Right lung (tissue), 10 donors: ENCODE results near the gene SELL. TPM values are rescaled to one million over a fixed set of nuclear protein-coding genes. Genes with fewer than 3 reads are reported as not detected.
"Not testable (repeated sequence)": the region's sequence is repeated elsewhere in the genome, so short reads cannot be mapped to it uniquely, and the experiment has no call there.

Experiments
- DNase-seq, 2 donors: peaks; one replicate each; pipeline ENCODE4 v3.0.0-alpha.2; 2013
- long read RNA-seq, 8 donors: transcript quantifications; one replicate each; lab custom pipeline, GENCODE V29; 2026
- polyA plus RNA-seq, 5 donors: library from polyadenylated mRNA; unstranded; fragments of 120-200 nt; gene quantifications; one replicate each; pipeline versions ENCODE4 v1.2.1 to v1.2.3, GENCODE V29; 2013; ENCODE audit warnings: inconsistent platforms in 1 of 5, low replicate concordance in 1 of 5; ENCODE audit not compliant: insufficient read length in 5 of 5, insufficient read depth in 1 of 5

SELL gene
- 1 to 10 TPM; 3.1 to 5.2 (median 3.3) TPM for polyA plus RNA-seq
- long read RNA-seq, donor 1, partial matches to known transcripts = 0 of 1 reads
- long read RNA-seq, donor 1, other reads (novel, unspliced or antisense) = 0 of 1 reads
- long read RNA-seq, donor 2, partial matches to known transcripts = 0 of 2 reads
- long read RNA-seq, donor 2, other reads (novel, unspliced or antisense) = 0 of 2 reads
- long read RNA-seq, donor 3 = 0 reads
- long read RNA-seq, donor 4 = 0 reads
- long read RNA-seq, donor 5 = 0 reads
- long read RNA-seq, donor 6, partial matches to known transcripts = 0 of 1 reads
- long read RNA-seq, donor 6, other reads (novel, unspliced or antisense) = 0 of 1 reads
- long read RNA-seq, donor 7 = 0 reads
- long read RNA-seq, donor 8 = 0 reads

DNA sequence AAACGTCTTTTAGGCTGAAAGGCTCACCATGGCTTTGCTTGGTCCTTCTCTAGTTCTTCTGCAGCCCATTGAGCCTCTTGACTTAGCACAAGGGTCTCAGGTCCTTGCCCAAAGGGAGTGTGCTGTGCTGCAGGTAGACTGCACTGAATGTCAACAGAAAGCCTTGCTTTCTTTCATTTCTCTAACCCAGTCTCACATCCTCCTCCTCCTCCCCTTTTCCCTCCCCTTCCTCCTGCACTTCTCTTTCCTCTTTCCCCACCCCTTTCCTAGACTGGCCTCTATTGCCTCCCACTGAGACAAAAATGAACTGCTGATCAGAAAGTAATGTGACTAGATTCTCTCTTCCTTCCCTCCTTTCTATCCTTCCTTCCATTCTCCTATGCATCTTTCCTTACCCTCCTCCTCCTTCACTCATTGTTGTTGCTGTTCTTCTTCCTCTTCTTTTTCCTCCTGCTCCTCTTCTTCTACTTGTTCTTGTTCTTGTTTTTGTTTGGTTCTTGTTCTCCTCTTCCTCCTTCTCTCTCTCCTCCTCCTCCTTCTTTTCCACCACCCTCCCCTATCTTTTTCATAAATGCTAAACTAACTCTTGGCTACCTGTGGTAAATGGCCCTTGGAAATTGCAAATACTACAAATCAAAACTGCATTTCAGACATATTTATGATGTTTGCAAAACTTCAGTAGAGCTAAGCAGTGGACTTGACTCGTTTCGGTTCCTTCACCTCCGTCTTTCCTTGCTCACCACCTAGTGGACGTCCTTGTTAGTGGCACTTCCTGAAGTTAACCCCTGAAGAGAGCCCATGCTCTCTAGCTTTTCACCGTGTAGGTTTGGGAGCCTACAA, at the start of gene SELL:
Gene SELL (minus strand): TSS at position 152 of the 840 bp plus-strand sequence. CDS start 122 bp downstream, at position 30.
- peak in 1 of 2 donors; percentile 33 for DNase-seq

DNA sequence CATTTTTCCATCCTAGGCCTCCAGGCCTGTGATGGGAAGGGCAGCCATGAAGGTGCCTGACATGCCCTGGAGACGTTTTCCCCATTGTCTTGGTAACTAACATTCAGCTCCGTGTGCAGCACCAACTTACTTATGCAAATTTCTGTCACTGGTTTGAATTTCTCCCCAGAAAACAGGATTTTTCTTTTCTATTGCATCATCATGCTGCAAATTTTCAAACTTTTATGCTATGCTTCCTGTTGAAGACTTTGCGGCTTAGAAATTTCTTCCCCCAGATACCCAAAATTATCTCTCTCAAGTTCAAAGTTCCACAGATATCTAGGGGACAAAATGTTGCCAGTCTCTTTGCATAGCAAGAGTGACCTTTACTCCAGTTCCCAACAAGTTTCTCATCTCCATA, 47.6 kb upstream of the SELL start:
- DNase-seq = no peak

DNA sequence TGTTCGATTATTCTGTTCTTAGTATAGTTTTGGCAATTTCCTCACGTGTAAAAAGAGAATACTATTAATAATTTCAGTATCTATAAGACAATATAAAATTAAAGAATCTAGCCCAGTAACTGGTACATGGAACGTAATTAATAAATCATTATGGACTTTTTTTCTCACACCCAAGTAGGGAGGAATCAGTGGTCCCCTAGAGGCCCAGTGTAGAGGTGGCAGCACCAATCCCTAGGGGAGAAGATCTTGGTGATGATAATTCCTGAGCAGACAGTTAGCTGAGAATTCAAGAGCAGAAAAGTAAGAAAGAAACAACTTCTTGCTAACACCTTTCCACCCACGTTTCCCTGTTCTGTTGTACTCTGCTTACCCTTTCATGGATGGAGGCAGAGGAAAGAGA, 42.1 kb upstream of the SELL start:
- no peak for DNase-seq

DNA sequence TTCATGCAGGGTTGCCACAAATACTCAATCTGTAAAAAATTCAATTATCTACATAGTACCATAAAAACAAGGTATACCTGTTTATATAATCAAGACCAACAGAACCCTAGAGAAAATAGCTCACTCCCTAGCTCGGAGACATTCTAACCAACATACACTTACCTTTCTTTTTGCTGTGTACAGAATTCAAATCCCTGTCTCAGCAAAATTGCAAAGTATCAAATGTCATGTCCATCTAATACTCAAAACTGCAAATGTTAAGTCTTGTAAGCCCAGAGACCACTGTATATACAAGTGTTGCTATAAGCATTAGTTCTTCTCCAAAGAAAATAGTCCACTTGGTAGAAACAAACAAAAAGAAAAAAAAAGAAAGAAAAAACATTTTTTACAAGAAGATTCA, 38.6 kb upstream of the SELL start:
- no peak for DNase-seq

DNA sequence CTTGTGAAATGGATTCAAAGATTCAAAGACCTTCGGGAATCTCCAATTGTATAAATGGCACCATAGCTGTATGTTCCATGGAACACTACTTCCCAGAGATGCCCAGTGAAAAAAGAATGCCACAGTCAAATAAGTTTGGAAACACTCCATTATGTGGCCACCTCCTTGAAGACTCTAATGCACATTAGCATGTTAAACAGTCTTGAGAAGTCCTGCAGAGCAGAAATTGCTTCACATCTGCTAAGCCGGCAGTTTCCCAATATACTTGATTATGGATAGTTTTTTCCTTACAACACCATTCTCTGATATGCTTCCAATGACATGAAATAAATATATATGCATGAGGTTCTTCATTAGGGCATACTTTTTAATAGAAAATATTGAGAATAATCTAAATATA, 35.1 kb upstream of the SELL start:
- no peak for DNase-seq

DNA sequence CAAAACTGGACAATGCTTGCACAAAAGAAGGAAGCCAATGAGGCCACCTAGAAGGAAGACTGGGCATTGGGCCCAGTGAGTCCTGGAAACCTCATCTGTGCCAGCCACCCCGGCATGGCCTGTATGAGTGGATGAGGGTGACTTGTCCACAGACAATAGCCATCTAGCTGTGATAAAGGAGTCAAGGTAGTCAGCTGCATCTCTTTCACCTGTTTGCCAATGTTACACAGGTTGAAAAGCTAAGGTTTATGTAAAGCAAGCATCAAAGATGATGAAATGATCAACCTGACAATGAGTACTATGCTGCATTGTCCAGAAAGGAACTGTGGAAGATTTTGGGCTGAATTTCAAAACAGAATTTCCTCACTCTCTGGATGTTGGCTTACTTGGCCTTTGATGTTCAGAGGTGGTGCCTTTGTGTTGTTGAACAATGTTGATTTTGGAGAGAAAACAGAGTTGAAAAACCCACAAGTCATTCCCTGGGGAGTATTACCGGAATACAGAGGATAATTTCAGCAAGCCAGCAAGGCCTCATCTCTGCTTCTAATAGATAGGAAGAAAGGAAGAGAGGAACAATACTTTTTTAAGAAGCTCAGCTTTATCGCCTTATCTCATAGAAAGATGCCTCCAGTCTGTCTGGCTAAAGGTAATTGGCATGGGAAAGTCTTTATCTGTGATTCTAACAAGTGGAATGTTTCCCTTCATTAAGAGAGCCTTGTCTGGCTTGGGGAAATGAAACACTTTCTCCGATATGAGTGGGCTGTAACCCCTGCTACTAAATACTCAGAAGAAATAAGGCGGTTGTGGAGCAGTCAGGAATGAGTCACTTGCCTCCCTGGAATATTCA, 33.8 kb upstream of the SELL start:
- DNase-seq = no peak

DNA sequence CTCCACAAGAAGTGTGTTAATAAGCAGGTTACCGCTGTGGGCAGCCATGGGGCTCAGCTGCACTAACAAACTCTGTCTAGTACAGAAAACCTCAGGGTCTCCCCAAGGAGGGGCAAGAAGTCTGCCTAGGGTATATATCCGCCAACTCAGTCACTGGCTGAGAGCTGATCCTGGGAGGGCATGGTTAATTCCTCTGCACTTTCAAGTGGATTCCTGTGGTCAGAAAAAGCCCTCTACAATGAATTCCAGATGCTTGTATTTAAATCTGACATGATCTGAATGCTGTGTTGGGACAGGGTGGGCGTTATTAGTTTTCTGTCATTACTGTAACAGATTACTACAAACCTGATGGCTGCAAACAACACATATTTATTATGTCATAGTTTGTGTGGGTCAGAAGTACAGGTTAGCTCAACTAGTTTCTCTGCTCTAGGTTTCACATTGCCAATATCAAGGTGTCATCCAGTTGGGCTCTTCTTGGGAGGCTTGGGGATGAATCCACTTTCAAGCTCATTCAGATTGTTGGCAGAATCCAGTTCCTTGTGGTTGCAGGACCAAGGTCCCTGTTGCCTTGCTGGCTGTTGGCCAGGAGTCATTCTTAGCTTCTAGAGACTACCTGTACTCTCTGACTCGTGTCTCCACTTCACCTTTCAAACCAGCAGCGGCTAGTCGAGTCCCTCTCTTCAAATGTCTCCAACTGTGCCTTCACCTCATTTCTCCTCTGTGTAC, 30.4 kb upstream of the SELL start:
- no peak for DNase-seq

DNA sequence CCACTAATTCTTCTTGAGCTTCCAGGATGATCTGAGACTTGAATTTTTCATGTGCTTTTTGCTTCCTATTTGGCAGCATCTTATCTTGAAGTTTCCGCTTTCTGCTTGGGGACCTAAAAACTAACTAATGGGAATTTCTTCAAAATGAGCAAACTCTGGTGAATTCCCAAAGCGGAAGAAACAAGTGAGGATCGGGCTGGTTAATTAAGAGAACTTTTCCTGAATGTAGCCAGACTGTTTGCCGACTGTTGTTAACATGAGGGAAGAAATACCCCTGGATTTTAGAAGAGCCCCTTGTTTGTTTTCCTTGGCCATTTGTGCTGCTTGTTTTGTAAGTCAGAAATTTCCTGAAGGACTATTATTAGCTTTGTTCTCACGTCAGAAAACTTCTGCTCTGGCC, 28.6 kb upstream of the SELL start:
- no peak for DNase-seq

DNA sequence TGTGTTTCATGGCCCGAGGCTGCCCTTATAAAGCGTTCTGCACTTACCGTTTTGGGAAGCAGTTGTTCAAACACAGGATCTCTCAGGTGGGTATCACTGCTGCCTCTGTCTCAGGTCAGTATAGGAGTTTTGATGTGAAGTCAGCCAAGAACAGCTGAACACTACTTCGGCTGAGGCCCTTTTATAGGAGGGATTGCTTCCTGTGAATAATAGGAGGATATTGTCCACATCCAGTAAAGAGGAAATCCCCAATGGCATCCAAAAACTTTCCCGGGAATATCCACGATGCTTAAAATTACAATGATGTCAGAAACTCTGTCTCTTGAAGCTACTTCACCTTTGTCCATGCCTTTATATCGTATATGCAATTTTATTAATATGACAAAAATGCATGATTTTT, 22.5 kb upstream of the SELL start, which contains the start of gene SELE:
Gene SELE (minus strand): TSS at position 156 of the 400 bp plus-strand sequence. CDS start 467 bp downstream, outside the sequence.
- no peak for DNase-seq

DNA sequence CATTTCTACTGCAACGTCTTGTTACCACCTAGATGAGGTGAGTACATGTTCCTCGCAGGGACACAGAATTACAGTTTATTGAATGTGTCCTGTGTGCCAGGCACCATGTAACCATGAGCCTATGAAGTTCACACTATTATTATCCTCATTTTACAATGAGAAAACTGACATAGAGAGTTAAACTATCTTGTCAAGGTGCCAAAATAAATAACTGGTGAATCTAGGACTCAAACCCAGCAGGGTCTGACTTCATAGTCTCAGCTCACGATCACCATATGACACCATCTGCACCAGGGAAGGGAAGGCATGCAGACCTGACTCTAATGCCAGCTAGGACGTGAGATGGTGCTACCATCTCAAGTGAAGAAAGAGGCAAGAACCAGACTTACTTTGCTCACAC, 20.0 kb upstream of the SELL start:
- no peak for DNase-seq

DNA sequence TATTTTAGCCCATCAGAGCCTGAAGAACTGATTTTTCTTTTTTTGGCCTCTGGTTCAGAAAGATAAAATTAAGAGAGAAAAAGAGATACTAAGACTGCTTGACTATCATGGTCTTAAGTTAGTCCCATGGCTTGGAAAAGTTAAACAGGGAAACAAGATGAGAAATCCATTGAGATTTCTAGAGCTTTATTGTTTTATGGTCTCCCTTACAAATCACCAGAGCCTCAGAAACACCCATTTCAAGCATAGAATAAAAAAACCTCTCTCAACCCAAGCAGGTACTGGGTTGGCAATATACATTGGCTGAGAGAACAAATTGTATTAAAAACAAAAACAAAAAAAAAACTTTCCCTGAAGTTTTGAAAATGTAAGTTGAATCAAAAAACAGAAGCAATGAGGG, 18.6 kb upstream of the SELL start:
- DNase-seq = no peak

DNA sequence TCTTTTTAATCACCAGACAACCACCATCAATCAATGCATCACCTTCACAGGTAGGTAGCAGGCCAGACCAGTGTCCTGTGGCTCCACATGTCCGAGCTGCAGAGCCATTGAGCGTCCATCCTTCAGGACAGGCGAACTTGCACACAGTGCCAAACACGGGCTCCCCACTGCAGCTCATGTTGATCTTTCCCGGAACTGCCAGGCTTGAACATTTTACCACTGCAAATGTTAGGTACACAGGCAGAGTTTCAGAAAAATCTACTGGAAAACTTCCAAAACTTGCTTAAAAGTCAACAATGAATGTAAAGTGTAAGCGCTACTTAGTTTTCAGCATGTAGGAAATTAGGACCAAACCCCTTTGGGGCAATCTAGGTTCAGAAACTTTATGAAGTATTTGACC, 15.9 kb upstream of the SELL start:
- DNase-seq = peak in 1 of 2 donors; percentile 11

DNA sequence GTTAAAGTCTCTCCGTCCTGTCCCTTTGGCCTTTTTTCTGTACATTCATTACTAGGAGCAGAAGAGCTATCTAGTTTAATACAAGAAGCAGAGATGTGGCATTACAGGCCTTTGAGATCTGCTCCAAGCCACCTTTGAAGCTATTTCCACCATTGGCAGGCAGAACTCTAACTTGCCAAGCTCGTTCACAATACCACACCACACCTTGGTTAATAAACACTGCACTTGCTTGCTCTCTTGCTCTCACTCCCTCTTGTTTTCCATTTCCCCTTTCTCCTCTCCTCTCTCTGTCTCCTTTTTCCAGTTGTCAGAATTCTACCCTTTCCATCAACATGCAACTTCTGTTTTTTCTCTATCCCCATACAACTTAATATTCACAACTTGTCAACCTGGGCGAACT, 15.4 kb upstream of the SELL start:
- no peak for DNase-seq

DNA sequence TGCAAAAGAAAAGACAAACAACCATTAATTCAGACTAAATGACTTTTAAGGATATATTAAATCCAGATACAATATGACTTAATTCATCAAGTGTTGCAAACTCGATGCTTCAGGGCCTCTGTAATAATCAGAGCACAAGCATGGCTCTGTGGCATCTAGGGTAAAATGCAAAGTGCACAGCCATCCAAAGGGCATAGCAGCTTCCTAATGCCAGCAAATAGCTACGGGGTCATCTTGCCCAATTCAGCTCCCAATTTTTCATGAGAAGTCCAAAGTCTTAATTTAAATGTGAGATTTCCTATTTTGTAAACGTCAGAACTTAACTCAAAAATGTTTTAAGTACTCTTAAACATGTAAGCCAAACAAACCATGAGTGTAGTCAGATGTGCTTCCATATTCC, 14.5 kb upstream of the SELL start:
- no peak for DNase-seq

DNA sequence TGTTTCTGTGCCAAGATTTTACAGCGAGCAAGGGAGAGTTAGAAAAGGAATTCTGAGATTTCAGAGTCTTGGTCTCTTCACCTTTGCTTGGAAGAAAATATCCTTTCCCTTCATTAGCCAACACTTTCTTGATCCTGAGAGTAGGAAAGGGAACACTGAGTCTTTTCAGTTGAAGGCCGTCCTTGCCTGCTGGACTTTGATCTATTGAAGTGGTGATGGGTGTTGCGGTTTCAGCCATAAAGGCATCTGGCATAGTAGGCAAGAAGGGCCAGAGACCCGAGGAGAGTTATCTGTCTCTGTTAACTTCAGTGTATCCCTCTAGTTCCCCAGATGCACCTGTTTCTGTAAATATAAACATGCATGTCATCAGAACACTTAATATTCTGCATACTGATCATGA, 12.7 kb upstream of the SELL start:
- DNase-seq = no peak

DNA sequence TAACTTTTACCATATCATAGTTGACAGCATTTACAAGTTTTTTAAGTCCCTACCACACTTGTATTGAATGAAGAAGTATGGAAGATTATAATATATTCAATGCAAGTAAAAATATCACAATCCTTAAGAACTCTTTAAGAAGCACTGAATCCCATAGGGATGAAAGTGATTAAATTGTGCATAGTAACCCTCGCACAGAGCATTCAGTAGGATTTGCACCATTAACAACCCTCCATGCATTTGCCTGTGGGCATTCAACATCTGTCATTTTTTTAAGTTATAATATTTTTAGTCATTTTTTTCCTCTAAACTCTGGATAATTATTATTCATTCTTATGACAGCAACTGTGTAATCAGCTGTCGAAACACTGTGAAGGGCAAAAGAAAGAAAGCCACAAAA, 12.3 kb upstream of the SELL start:
- no peak for DNase-seq

DNA sequence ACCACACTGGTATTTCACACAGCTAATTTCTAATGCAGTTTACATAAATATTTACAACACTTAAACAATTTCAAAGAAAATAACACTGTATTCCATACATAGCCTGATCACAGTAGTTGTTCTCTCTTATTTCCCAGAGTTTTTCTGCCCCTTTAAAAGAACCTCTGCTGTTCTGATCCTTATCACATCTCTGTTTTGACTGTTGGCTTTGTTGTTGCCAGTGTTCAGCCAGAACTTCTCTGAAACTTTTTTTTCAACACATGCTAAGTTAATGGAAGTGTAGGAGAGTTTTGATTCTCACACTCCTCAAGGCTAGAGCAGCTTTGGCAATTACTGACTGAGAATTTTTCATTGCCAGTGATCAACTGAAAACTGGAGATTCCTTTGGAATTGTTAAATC, 11.4 kb upstream of the SELL start:
- DNase-seq = no peak

DNA sequence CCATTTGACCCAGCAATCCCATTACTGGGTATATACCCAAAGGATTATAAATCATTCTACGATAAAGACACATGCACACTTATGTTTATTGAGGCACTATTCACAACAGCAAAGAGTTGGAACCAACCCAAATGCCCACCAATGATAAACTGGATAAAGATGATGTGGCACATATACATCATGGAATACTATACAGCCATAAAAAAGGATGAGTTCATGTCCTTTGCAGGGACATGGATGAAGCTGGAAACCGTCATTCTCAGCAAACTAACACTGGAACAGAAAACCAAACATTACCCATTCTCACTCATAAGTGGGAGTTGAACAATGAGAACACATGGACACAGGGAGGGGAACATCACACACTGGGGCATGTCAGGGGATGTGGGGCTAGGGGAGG, 3.7 kb upstream of the SELL start:
- not testable (repeated sequence) for DNase-seq

DNA sequence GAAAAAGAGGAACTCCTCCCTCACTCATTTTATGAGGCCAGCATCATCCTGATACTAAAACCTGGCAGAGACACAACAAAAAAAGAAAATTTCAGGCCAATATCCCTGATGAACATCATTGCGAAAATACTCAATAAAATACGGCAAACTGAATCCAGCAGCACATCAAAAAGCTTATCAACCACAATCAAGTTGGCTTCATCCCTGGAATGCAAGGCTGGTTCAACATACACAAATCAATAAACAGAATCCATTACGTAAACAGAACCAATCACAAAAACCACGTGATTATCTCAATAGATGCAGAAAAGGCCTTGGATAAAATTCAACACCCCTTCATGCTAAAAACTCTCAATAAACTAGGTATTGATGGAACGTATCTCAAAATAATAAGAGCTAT, 1.7 kb upstream of the SELL start:
- DNase-seq = not testable (repeated sequence)

DNA sequence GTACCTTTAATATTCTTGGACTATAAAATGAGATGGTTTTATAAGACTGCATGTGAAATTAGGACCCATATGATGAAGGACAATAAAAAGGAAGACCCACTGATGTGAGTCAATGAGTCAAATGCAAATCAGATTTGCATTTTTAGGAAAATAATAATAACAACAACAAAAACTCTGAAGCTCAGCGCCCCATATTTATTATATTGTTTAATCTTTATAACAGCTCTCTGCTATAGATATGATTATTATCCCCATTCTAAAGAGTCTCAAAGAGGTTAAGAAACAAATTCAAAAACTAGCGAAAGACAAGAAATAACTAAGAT, 850 bp upstream of the SELL start:
- DNase-seq = no peak

DNA sequence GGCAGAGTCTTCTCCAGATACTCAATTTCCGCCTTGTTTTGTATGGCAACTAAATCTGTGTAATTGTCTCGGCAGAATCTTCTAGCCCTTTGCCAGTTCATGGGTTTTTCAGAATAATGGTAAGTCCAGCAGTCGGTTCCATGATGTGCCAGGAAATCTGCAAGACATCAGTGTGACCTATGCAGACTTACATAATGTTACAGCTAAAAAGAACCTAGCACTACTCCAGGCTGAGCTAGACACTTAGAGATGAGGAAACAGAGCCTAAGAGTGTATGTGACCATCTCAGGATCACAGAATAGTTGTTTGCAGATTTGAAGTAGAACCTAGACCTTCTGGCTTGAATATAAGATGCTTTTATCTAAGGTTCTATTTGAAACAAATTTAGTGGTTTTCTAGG, 2.8 kb downstream of the SELL start:
- no peak for DNase-seq
